ENCODE measurements around the gene RWDD2A. TPM values are rescaled to one million over a fixed set of nuclear protein-coding genes. Genes with fewer than 3 reads are reported as not detected.

RWDD2A gene
- total and polyA plus RNA-seq, 2 of the 8 experiments (the other 6 are each of a cell fraction or from before 2014, with no cell fraction given): 2.1 to 3.6 TPM

DNA sequence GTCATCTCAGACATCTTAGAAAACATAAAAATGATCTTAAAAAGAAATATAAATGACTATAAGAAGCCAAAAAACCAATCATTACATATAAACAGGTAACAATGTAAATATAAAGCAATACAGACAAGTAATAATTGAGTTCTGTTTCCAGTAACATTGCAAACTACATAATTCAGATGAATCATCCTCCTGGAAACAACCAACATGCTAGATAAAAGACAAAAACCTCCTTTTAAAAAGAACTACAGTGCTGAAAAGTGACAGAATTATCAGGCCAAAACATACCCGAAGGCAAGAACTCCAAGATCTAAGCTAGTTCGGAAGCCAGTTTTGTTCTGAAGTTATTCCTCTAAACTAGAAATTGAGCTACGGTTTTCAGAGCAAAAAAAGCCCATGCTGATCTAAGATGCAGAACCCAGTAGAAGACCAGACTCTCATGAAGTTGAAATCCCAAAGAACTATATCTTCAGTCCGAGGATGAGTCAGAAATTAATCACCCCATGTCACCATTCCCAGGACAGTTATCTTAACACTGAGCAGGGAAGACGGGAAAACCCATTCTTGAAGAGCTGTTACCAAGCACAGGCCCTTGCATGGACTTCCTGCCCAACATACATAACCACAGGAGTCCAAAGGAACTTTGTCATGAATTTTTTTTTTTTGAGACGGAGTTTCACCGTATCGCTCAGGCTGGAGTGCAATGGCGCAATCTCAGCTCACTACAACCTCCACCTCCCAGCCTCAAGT, 9.9 kb upstream of the RWDD2A start:
- POLR2A ChIA-PET (ENCODE audit: partially characterized antibody): interaction anchor here (0.6 kb wide), 1 partner anchor 40 kb away, joined by 4 read pairs; no protein-coding TSS in a partner anchor

More for the DNA sequence above, 9.9 kb upstream of the RWDD2A start:
- Histone ChIP-seq H2BK120ac (replicated peaks; ENCODE audit: low read depth, low read length) (no peak overlapping the region), H3K4me1 (replicated peaks in 1 of 4; ENCODE audit: control insufficient read depth in 3 of 4, insufficient read depth in 4 of 4, low read length in 3 of 4) (peaks cover 0 to 2% (median 0%) of the 10 kb centered on the region in 4 experiments; a peak in 1 of 7 replicates), H2BK5ac (ENCODE audit: low read depth, low read length) (no peak overlapping the region), H3K79me1 (ENCODE audit: low read depth, low read length) (no peaks in the 10 kb centered on the region), H3K4me2 (ENCODE audit: insufficient read depth in 1 of 2, low read depth in 2 of 2, low read length in 2 of 2) (no peak overlapping the region), H4K5ac (ENCODE audit: insufficient read length, low read depth, low read length) (no peak overlapping the region), H2BK12ac (ENCODE audit: low read depth, low read length) (no peak overlapping the region), H3K56ac (replicated peaks; ENCODE audit: insufficient read length, low read depth, low read length) (no peak overlapping the region), H4K8ac (ENCODE audit: extremely low read depth, insufficient read depth, low read length) (no peak overlapping the region), H3K23ac (ENCODE audit: insufficient read length) (no peak overlapping the region), H3K9me3 (ENCODE audit: insufficient read depth in 2 of 2, low read depth in 1 of 2, low read length in 1 of 2) (no peaks in the 10 kb centered on the region), H2AK5ac (ENCODE audit: low read depth, low read length) (no peak overlapping the region), H2BK20ac (ENCODE audit: low read length) (no peak overlapping the region), H3K4ac (replicated peaks; ENCODE audit: insufficient read length, low read depth, low read length) (no peak overlapping the region), H3K9ac (replicated peaks in 1 of 4; ENCODE audit: extremely low read depth in 1 of 4, low read depth in 3 of 4, low read length in 3 of 4) (no peak overlapping the region), H3K27ac (ENCODE audit: low read depth, low read length) (no peak overlapping the region), H2AFZ (ENCODE audit: low read length) (no peak overlapping the region), H3K79me2 (ENCODE audit: control insufficient read depth in 1 of 2, insufficient read depth in 2 of 2, low read length in 2 of 2) (no peaks in the 10 kb centered on the region), H4K20me1 (replicated peaks in 1 of 2; ENCODE audit: control insufficient read depth in 1 of 2, insufficient read depth in 2 of 2, low read length in 2 of 2) (peaks cover 2 to 3% of the 10 kb centered on the region in 2 experiments), H3K27me3 (replicated peaks in 1 of 4; ENCODE audit: control insufficient read depth in 3 of 4, extremely low read depth in 1 of 4, insufficient read depth in 3 of 4, low read length in 3 of 4) (no peaks in the 10 kb centered on the region), H3K18ac (ENCODE audit: extremely low read depth, low read length) (no peak overlapping the region), H3K14ac (ENCODE audit: insufficient read length) (no peak overlapping the region), H2BK15ac (ENCODE audit: low read length) (no peak overlapping the region), H3K23me2 (ENCODE audit: low read depth, low read length) (no peaks in the 10 kb centered on the region), H4K91ac (replicated peaks; ENCODE audit: insufficient read length, low read length) (no peak overlapping the region), H3K4me3 (ENCODE audit: extremely low read depth in 1 of 4, insufficient read depth in 2 of 4, low read depth in 3 of 4, low read length in 4 of 4) (no peak overlapping the region), H3K36me3 (ENCODE audit: control insufficient read depth in 2 of 4, insufficient read depth in 4 of 4, low read length in 3 of 4) (peaks cover 4 to 84% (median 31%) of the 10 kb centered on the region in 4 experiments)
- CTCF ChIA-PET (ENCODE audit: partially characterized antibody): interaction anchor here (0.9 to 2.0 kb wide), 6 partner anchors 18 to 328 kb away, joined by 3 to 9 read pairs (median 5); partner anchors contain the start of genes DOP1A and UBE3D
- no peak for DNase-seq (ENCODE audit: low read depth in 1 of 2, low spot score in 2 of 2)
- 92% methylated on average over 9 of the region's 9 CpGs; no CpG with 5 or more reads in 1 of the 2 experiments for WGBS, 2 experiments (ENCODE audit: extremely low coverage in 1 of 2, insufficient coverage in 1 of 2, insufficient read length in 1 of 2, insufficient replicate concordance in 2 of 2, low coverage in 1 of 2, low lambda C conversion rate in 2 of 2, missing lambda C conversion rate in 1 of 2)
- TF ChIP-seq CBX8 (IDR thresholded peaks at IDR 0.05; ENCODE audit: borderline replicate concordance, low read depth, low read length) (no peak), CHD2 (IDR thresholded peaks at IDR 0.05; ENCODE audit: low read length) (no peak), TEAD4 (IDR thresholded peaks at IDR 0.05; ENCODE audit: low read depth, low read length) (no peak), USF2 (IDR thresholded peaks at IDR 0.05; ENCODE audit: low read length) (no peak), ATF3 (IDR thresholded peaks at IDR 0.05; ENCODE audit: insufficient read depth, low read depth, low read length) (no peak), NANOG (IDR thresholded peaks at IDR 0.05; ENCODE audit: insufficient read depth, low read depth, low read length, poor library complexity, severe bottlenecking) (no peak), KDM4A (IDR thresholded peaks at IDR 0.05; ENCODE audit: low read depth, low read length, severe bottlenecking) (no peak), EP300 (IDR thresholded peaks at IDR 0.05; ENCODE audit: borderline replicate concordance in 1 of 2, low read depth in 2 of 2, low read length in 2 of 2) (no peak), SIRT6 (IDR thresholded peaks at IDR 0.05; ENCODE audit: low read length) (no peak)
- no peak for FAIRE-seq

Data from H1 (cell line).